Neural cell (in vitro differentiated cells): ENCODE results near the gene NPPA.
A peak's percentile ranks its signal among the peaks of the same experiment; 100 is the strongest.

Experiments
- EP300 ChIP-seq: fragments of 450-650 bp; conservative IDR thresholded peaks from 2 replicates; pipeline ENCODE4 v1.6.1; 2014; ENCODE audit warnings: antibody characterized with exemption, mild to moderate bottlenecking, moderate library complexity; ENCODE audit not compliant: poor library complexity, severe bottlenecking
- EZH2 ChIP-seq: fragments of 200-600, 300-800 bp; shearing (Covaris generic), sonication (generic); IDR thresholded peaks from 2 replicates; pipeline ENCODE4 v1.6.1; 2014; ENCODE audit warnings: antibody characterized with exemption, low read length, borderline replicate concordance, mild to moderate bottlenecking; ENCODE audit not compliant: insufficient read depth, poor library complexity, severe bottlenecking
- POLR2AphosphoS5 ChIP-seq: IDR thresholded peaks from 2 replicates; pipeline ENCODE4 v1.6.1; 2012
- REST ChIP-seq: IDR thresholded peaks from 2 replicates; pipeline ENCODE4 v1.6.1; 2012; ENCODE audit warnings: borderline replicate concordance
- SMC3 ChIP-seq: fragments of 450-650 bp; conservative IDR thresholded peaks from 2 replicates; pipeline ENCODE4 v1.6.1; 2014; ENCODE audit warnings: antibody characterized with exemption, mild to moderate bottlenecking, moderate library complexity; ENCODE audit not compliant: poor library complexity
- TAF1 ChIP-seq: IDR thresholded peaks from 2 replicates; pipeline ENCODE4 v1.6.1; 2012; ENCODE audit warnings: low read depth
- TF ChIP-seq, protein P1 (sequence below): fragments of 450-650 bp; IDR thresholded peaks from 2 replicates; pipeline ENCODE4 v1.5.1; 2014; ENCODE audit warnings: antibody characterized with exemption, mild to moderate bottlenecking, moderate library complexity; ENCODE audit not compliant: poor library complexity, severe bottlenecking

DNA sequence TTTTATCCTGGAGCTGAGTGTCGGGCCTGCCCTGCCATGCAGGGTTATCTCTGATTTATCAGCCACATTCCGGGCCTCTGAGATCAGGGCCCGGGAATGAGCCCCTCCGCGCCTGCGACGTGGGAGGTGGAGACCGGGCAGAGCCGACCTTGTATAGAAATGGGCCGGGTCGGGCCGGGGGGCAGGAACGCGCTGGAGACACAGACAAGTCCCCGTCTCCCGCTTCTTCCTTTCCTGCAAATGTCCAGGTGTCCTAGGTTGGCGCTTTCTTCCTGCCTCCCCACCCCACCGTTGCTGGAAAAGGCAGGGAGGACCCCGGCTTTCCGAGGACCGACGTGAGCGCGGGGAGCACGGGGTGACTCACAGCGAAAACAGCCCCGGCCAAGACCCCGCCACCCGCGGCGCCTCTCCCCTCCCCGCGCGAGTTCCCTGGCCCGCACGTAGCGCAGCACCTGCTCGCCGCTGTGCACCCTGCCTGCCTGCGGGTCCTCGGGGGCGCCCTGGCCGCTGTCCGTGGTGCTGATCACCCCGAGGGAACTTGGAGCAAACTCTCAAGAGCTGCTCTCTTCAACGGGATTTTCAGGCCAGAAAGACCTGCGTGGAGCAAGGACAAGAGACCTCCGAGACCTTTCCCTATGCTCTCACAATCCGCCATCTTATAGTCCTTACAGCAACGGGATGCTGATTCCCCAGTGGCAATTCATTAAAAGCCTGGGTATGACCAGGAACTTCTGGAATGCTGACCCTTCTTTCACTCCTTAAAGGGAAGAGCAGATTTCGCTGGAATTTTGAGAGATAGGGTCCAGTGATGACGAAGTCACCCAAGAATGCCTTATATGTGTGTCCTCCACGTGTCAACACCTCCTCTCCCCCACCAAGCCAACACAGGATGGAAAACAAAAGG is 11.6 kb upstream of the NPPA start:
- TF ChIP-seq, protein P1, sequence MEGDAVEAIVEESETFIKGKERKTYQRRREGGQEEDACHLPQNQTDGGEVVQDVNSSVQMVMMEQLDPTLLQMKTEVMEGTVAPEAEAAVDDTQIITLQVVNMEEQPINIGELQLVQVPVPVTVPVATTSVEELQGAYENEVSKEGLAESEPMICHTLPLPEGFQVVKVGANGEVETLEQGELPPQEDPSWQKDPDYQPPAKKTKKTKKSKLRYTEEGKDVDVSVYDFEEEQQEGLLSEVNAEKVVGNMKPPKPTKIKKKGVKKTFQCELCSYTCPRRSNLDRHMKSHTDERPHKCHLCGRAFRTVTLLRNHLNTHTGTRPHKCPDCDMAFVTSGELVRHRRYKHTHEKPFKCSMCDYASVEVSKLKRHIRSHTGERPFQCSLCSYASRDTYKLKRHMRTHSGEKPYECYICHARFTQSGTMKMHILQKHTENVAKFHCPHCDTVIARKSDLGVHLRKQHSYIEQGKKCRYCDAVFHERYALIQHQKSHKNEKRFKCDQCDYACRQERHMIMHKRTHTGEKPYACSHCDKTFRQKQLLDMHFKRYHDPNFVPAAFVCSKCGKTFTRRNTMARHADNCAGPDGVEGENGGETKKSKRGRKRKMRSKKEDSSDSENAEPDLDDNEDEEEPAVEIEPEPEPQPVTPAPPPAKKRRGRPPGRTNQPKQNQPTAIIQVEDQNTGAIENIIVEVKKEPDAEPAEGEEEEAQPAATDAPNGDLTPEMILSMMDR = no peak
- TF ChIP-seq SMC3 = no peak
- no peak for TF ChIP-seq EP300
- peak; percentile 90 for TF ChIP-seq REST
- no peak for TF ChIP-seq POLR2AphosphoS5
- no peak for TF ChIP-seq EZH2
- no peak for TF ChIP-seq TAF1
